NCI-H1694 treated with DMSO at 0.1 percent for 48 hours (cell line): ENCODE results near the gene CNTN4.
"Not testable (repeated sequence)": the region's sequence is repeated elsewhere in the genome, so short reads cannot be mapped to it uniquely, and the experiment has no call there.

Source experiments
- DNase-seq: peaks from one replicate; lab custom pipeline; 2025; lab: John Stamatoyannopoulos, UW

CNTN4 gene

DNA sequence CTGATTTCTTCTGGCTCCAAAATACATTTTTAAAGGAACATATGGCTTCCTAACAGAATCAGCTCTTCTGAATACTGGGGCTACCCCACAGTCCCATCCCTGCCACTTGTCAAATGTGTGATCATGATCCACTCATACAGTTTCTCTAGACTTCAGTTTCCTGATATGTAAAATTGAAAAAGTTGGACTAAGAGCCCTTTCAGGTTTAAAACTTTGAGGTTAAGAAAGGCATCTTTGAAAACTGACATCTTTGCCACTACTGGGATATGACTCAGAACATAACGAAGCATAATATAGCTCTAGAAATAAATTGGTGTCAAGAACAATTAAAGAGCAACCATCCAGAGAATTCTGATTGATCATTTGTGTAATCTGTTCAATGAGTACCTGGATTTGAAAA, 763.3 kb downstream of the CNTN4 start:
- no peak for DNase-seq

DNA sequence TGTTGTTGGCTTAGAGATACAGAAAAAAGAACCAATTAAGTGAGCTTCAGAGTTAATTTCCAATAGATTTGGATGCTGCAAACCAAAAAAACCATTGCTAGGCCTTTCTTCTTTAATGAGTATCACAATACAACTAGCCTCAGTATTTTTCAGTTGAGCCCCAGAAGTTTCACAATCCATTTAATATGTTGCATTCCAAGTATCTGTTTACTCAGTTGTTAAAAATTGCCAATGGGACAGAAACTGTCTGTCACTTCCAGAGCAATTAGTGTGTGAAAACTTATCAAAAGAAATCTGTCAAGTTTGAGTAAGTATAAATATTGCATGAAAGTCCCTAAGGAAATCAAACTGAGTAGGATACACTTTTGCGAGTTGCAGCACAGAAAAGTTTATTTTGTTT, 763.7 kb downstream of the CNTN4 start:
- DNase-seq: no peak

DNA sequence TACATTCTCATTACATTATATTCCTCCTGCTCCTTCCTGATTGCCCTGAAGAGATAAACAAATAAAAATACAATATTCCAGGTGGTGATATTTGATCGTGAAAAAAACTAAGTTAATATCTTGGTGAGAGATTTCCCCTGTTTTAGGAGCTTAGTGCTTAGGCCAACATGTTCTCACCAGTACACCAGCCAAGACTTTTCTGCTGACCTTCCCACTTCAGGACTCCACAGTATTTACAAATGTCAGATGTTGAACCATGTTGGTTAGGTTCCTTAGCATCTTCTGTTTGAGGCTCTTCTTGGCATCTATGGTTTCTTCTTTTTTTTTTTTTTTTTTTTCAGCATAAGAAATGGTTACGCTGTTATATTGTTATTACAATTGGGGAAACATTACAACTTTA, 764.5 kb downstream of the CNTN4 start:
- no peak for DNase-seq

DNA sequence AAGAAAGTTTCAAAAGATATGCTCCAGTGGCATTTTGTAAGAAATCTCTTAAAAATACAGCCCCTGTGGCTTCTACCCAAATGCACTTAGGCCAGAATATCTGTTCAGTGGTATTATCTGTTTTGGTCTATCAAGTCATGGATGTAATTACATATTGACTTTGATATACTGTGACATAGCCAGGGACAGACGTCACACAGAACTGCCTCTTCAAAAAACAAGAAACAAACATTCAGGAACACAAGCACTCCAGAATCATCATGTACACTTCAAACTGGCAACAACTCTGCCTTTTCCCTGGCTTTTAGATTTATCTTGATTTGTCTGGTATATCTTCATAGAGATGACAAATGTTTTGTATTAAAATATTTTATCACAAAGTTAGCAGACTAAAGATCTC, 771.2 kb downstream of the CNTN4 start:
- DNase-seq: no peak

DNA sequence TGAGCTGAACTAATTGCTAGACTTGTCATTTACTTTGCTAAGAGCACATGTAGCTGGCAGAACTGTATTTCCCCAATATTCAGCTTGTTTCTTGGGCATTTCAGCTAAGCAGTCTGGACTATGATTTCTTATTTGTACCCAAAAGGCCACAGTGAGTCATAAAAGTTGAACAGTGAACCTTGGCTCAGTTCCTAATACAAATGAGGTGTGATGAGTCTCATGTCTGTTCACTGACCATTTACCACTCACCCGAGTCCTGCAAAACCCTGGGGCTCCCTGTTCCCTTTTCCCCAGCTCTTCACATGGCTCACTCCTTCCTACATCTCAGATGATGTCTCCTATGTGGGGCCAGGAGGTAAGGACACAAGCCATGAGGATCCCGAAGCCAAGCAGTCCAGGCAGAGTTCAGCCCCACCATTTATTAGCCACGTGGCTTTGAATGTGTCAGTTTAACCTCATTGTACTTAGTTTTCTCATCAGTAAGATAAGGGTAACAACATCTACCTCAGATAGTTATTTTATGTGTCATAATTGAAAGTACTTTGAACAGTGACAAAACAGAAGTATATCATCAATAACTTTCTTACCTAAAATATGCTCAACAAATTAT, 772.2 kb downstream of the CNTN4 start:
- no peak for DNase-seq

DNA sequence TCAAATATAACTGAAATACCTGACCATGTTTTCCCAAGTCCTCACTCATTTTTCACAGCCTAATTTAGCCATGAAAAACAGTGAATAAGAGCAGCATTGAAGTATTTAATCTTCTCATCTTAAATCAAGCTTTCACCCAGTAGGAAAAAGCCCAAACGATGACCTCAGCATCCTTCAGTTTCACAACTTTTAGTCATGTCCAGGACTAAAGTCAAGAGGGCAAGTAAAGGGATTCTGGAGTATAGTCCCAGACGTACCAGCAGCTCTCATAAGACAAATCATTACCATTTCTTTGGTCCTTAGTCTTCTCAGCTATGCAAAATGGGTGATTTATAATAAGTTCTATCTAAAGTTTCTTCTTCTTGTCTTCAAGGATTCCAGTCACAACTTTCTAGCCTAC, 774.2 kb downstream of the CNTN4 start:
- no peak for DNase-seq

DNA sequence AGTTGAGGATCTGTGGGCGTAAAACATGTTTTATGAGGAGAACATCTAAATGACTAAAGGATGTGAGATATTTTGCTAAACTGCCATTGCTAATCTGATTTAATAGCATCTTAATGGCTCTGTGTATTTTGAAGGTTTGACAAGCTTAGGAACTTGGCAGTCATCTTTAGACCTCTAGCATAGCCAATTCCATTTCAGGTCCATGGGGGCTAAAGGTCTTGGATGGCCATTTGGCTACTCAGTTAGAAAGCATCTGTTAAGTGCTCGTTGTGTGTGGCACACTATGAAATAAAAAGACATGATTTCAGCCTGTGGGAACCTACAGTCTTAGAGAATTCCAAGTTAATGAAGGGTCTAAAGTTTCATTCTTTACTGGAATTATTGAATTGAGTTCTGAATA, 775.3 kb downstream of the CNTN4 start:
- DNase-seq: no peak

DNA sequence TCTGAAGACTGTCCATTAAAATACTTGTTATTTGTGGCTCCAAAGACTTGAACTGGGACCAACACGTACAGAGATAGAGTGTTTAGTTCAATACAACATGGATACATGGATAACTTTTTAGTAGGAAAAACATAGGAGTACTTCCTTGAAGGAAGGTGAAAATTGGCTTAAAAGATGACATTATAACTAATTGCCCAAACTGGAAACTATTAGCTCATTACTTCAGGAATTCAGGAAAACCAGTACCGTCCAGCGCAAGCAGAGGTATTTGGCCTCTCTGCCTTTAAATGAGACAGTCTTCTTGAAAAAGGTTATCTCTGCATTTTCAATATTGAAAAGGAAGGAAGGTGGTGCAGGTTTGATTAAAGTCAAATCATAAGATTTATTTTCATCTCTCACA, 777.0 kb downstream of the CNTN4 start:
- DNase-seq: no peak

DNA sequence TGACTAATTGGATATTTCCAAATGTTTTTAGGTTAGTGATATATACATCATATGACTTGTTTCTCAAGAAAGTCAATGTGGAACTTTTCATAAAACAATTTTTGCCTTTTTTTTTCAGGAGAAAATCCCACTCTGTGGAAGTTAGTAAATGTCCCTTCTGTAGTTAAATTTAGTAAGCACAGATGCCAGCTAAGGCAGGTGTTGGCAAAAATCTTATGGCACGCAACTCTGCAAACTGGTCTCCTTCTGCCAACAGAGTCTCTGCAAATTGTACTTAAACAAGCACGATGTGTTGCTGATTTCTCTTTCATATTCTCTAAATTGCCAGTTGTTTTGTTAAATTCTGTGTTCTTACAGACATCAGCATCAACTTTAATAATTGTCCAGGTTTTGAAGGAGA, 777.7 kb downstream of the CNTN4 start:
- no peak for DNase-seq

DNA sequence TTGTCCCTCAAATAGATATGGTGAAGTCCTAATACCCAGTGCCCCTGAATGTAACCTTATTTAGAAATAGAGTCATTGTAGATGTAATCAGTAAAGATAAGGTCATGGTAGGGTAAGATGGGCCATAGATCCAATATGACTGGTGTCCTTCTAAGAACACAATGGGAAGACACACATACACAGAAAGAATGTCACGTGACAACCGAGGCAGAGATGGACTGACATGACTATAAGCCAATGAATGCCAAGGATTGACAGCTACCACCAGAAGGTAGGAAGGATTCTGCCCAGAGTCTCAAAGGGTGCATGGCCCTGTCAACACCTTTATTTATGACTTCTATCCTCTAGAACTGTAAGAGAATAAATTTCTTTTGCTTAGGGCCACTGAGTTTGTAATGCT, 780.4 kb downstream of the CNTN4 start:
- DNase-seq: no peak

DNA sequence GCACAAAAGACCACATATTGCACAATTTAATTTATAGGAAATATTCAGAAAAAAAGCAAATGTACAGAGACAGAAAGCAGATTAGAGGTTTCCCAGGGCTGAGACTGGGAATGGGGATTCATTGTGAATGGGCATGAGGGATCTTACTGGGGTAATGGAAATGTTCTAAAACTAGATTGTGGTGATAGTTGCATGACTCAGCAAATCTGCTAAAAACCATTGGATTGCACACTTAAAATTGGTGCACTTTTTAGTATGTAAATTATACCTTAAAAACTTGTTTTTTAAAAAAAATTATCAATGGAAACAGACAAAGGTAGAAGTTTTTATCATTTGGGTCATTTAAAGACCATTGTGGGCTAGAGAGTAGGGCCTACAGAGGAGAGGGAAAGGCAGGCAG, 780.9 kb downstream of the CNTN4 start:
- DNase-seq: no peak

DNA sequence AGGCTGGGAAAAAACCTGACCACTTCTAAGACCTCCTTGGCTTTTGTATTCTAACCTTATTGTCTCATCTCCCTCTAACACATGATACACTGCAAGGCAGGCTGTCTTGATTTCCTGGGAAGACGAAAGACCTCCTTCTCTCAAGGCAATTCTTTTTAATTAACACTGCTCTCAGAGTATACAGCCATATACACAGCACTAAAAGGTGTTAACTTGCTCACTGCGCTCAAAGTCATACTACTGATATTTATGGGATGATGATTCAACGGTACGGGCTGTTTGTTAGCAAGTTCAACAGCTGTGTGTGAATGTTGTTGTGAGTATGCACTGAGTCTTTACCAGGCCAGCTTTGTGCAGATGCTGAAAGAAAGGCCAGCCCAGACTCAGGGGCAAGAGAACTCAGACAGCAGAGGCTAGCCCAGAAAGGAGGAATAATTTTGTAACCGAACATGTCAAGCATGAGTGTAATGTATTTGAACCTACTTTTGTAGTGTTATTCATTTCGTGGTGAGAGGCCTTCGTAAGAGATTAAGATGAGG, 781.6 kb downstream of the CNTN4 start:
- DNase-seq: no peak

DNA sequence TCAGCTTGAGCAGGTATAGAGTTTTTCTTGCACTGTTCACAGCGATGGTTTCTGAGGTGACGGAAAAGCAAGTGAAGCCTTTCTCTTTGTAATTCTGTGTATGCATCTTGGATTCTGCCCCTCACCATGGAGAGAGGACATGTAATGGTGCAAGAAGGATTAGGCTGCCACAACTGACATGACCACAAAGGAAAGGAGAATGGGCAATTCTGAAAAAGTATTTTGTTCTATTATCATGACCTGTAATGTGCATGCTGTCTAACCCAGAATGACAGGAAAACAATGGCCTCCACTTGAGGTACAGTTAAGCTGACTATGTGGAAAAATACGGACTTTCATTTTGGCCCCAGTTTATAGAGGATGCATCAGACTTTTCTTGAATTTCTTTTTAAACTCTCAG, 784.6 kb downstream of the CNTN4 start:
- no peak for DNase-seq

DNA sequence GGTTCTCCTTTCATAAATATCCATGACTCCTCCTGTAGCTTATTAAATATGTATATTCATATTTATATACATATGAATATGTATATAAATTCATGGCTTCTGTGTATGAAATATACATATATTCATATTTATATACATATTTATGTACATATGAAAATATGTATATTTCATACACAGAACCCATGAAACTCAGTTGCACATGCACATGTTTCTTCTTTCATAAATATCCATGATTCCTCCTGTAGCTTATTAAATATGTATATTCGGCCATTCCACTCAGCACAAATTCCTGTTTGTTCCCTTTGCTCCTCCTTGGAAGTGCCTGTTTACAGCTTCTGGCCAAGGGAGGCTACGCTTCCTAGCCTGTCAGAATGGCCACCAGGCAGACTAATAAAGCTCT, 789.9 kb downstream of the CNTN4 start:
- DNase-seq: no peak

DNA sequence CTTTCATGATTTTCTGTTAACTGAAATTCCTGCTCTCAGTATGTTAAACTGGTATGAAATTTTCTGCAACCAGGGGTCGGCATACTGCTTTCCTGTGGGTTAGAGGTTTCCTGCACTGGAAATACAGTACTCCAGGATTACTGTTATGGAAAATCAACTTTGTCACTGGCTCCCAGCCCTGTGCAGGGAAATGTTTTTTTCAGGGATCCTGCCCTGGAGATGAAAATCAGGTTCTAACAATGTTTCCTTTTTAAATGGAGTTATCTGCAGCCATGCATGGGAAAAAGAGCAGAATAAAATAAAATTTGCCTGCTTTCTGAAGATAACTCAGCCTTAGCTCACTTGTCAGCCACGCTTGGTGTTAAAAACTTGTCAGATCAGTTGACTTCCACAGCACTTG, 791.1 kb downstream of the CNTN4 start:
- DNase-seq: no peak

DNA sequence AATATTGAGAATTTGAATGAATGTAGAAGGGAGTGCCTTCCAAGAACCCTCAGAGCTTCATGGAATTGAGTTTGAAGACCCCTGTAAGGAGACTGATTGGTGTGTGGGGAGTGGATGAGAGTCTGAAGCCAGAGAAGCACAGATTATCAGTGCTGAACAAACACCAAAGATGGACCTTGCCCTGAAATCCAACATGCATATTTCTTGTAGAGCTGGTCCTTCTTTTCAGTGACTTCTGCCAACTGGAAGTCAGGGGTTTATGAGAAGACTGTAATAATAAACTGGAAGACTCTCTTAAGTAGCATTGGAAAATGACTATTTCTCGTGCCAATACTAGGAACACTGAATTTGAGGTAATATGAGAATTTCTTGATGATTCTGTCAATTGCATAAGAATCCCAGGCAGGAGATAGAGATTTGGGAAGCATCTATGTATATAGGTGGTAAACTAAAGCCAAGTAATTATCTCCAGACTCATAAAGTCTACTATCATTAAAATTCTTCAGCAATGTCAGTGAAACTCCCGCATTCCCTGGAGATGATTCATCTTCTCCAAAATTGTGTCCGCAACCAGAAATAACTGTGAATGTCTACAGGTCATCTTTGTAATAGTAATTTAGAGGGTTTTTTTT, 797.8 kb downstream of the CNTN4 start:
- DNase-seq: no peak

DNA sequence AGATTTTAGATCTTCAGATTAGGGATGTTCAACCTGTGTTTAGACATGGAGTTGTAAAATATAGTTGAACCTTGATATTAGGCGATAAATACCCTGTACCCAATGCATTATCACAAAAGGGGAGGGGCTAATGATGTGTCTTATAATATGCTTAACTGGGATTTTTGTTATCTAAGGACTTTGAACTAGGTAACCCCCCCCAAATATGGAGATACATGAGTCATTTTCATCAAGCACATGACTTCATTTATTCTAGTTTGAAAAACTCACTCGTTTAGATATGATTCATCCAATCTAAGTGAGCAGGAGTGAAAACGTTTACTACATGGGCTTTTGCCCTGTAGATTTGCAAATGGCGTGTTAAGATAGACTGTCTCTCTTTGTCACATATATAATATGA, 799.2 kb downstream of the CNTN4 start:
- DNase-seq: no peak

DNA sequence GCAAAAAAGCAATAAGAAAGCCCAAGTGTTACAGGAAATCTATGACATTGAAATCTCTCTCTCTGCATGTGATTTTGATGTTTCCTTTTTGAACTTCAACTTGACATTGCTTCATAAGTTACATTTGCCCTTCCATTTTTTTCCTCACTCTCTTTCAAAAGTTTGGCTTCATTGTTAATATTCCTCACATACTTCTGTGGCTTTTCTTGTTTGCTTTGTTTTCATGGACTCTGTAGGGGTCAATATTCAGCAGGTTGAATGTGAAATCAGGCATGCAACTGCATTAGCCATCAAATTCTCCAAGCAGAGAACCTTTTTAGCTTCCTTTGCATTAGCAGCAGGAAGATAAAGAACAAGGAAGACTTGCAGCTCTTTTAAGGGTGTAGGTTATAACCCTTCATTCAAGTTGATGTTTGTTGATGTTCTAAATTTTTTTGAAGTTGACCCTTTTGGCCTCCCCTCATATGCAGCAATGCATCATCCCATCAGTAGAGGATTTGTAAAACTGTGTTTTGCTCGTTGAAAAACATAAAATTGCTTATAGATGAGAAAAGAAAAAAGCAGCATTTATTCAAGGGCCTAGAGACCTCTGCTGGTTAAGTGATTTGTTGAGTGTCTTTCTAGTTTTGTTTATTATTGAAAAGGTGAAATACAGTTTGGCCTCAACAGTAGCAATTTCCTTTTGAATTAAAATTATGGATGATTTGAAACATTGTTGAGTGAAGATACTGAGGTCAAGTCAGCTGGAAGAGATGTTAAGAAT, 800.1 kb downstream of the CNTN4 start:
- DNase-seq: no peak

DNA sequence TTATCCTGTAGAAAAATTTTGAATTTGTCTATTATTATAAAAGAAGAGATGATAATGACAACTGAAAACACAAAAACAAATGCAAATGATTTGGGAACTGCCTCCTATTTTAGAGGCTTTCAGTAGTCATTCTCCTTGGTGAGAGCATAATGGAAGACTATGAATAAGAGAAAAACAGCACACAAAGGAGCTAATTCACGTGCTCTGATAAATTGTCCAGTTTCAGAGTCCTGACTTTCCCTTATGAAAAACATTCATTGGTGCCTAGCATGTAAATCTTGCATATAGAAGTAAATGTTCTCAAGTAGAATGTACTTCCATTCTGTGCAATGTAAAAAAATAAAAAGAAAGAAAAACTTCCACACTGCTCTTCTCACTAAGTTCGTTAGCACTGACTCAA, 805.4 kb downstream of the CNTN4 start:
- no peak for DNase-seq

DNA sequence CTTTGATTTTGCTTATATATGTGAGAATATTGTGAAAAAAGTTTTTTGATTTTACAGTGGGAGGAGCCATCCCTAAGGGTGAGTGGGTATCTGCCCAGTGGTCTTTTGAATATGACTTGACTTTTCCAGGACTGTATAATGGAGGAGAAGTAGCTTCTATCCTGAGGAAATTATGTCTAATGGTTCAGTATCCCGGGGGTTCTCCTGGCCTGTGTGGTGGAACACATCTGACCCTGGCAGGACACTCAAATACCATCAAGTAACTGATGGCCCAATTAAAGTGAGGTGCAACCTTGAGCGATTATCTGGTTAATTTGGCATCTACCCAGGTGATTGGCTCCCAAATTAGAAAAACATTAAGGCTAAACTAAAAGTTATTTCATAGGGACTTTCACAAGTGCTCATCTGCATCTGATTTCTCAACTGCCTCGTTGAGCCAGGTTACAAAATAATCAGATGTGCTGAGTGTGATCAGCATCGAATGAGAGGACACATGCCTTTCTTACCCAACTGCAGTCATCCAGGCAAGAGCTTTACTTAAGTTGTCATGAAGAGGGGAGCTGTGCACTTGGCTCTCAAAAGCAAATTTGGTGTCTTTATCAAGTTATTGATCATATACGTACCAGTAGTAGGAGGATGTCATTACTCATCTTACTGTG, 810.2 kb downstream of the CNTN4 start:
- DNase-seq: no peak

DNA sequence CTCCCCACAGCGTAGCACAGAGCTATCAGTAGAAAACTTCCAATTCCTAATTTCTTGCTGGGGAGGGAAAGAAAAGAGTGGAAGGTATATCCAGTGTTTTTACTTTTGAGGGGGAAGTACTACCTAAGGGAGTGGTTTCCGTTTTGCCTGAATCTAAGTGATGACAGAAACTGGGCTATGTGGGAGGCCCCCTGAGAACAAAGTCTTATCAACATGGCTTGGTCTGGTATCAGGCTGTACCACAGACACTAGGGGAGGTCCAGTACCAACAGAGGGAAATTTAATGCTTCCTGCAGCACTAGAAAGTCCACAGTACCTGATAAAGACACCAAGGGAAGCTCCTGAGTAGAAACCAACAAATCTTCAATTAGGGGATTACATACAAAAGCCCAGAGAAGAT, 812.3 kb downstream of the CNTN4 start:
- DNase-seq: no peak

DNA sequence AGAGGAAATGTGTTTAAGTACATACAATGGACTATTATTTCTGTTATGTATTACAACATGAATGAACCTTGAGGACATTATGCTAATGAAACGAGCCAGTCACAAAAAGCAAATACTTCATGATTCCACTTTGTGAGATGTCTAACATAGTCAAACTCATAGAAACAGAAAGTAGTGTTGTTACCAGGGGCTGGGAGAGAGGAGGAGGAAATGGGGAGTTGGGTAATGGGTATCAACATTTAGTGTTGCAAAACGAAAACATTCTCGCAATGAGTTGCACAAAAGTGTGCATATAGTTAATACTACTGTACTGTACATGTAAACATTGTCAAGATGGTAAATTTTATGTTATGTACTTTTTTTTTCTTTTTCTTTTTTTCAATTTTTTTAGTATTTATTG, 817.2 kb downstream of the CNTN4 start:
- DNase-seq: no peak

DNA sequence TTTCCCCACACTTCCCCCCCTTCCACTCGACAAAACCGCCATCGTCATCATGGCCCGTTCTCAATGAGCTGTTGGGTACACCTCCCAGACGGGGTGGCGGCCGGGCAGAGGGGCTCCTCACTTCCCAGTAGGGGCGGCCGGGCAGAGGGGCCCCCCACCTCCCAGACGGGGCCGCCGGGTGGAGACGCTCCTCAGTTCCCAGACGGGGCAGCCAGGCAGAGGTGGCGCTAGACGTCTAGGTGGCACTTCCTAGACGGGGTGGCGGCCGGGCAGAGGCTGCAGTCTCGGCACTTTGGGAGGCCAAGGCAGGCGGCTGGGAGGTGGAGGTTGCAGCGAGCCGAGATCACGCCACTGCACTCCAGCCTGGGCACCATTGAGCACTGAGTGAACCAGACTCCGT, 818.0 kb downstream of the CNTN4 start:
- not testable (repeated sequence) for DNase-seq
